ENCODE measurements around the gene BPIFB1. TPM values are rescaled to one million over a fixed set of nuclear protein-coding genes. Genes with fewer than 3 reads are reported as not detected.
A peak's percentile ranks its signal among the peaks of the same experiment; 100 is the strongest.

The BPIFB1 gene
- total and polyA plus RNA-seq, 2 of the 8 experiments (the other 6 are each of a cell fraction or from before 2014, with no cell fraction given) = not detected

DNA sequence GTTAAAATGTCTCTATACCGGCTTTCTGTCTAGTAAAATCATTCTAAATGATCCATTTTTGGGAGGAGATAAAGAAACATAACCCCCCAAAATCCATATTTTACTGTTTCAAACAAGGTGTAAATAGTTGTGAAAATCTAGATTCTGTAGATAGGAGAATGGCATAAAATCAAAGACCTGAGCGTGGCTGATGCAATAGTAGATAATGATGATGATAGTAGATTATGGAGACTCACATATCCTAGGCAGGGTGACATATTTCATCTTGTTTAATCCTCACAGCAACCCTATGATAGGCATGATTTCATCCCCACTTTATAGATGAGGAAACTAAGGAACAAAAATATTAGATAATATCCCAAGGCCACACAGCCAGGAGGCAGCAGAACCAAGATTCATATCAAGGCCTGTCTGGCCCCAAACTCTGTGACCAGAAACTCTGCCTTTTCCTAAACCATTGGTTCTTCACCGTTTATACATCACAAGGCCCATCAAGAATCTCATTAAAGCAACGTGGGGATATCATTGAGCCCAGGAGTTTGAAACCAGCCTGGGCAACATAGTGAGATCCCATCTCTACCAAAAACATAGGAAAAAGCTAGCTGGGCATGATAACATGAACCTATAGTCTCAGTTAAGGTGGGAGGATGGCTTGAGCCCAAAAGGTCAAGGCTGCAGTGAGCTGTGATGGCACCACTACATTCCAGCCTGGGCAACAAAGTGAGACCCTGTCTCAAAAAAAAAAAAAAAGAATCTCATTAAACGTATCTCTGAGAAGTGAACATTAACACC is 55.6 kb downstream of the BPIFB1 start:
- CTCF ChIA-PET (ENCODE audit: partially characterized antibody) = interaction anchor here (0.6 kb wide), 1 partner anchor 244 kb away, joined by 3 read pairs; no protein-coding TSS in a partner anchor
- no peak overlapping the region for H4K5ac ChIP-seq (ENCODE audit: insufficient read length, low read depth, low read length)
- 91% methylated on average over 5 of the region's 5 CpGs; no CpG with 5 or more reads in 1 of the 2 experiments for WGBS, 2 experiments (ENCODE audit: extremely low coverage in 1 of 2, insufficient coverage in 1 of 2, insufficient read length in 1 of 2, insufficient replicate concordance in 2 of 2, low coverage in 1 of 2, low lambda C conversion rate in 2 of 2, missing lambda C conversion rate in 1 of 2)
- H4K91ac ChIP-seq (replicated peaks; ENCODE audit: insufficient read length, low read length) = no peak overlapping the region
- H4K8ac ChIP-seq (ENCODE audit: extremely low read depth, insufficient read depth, low read length) = no peak overlapping the region
- H3K4me1 ChIP-seq (replicated peaks in 1 of 4; ENCODE audit: control insufficient read depth in 3 of 4, insufficient read depth in 4 of 4, low read length in 3 of 4) = no peaks in the 10 kb centered on the region; a peak in 1 of 7 replicates
- H2AFZ ChIP-seq (ENCODE audit: low read length) = 0 out of 2 replicates have a peak overlapping the region, but pooled peaks have one; percentile 10
- H2BK120ac ChIP-seq (replicated peaks; ENCODE audit: low read depth, low read length) = no peak overlapping the region
- H2BK12ac ChIP-seq (ENCODE audit: low read depth, low read length) = no peak overlapping the region
- no peaks in the 10 kb centered on the region for H3K79me2 ChIP-seq (ENCODE audit: control insufficient read depth in 1 of 2, insufficient read depth in 2 of 2, low read length in 2 of 2)
- H3K9me3 ChIP-seq (ENCODE audit: insufficient read depth in 2 of 2, low read depth in 1 of 2, low read length in 1 of 2) = no peaks in the 10 kb centered on the region
- no peak overlapping the region for H3K4me2 ChIP-seq (ENCODE audit: insufficient read depth in 1 of 2, low read depth in 2 of 2, low read length in 2 of 2)
- peaks cover 6% of the 10 kb centered on the region; the same call in 1 of the 2 replicates for H3K23me2 ChIP-seq (ENCODE audit: low read depth, low read length)
- no peaks in the 10 kb centered on the region for H3K79me1 ChIP-seq (ENCODE audit: low read depth, low read length)
- H3K9ac ChIP-seq (replicated peaks in 1 of 4; ENCODE audit: extremely low read depth in 1 of 4, low read depth in 3 of 4, low read length in 3 of 4) = no peak overlapping the region
- no peak overlapping the region for H2BK5ac ChIP-seq (ENCODE audit: low read depth, low read length)
- no peak for FAIRE-seq
- no peak overlapping the region for H2BK15ac ChIP-seq (ENCODE audit: low read length)
- no peaks in the 10 kb centered on the region for H3K27me3 ChIP-seq (replicated peaks in 1 of 4; ENCODE audit: control insufficient read depth in 3 of 4, extremely low read depth in 1 of 4, insufficient read depth in 3 of 4, low read length in 3 of 4)
- POLR2A ChIA-PET (ENCODE audit: partially characterized antibody) = no interaction called here
- no peak overlapping the region for H2BK20ac ChIP-seq (ENCODE audit: low read length)
- no peak overlapping the region for H3K23ac ChIP-seq (ENCODE audit: insufficient read length)
- H3K14ac ChIP-seq (ENCODE audit: insufficient read length) = no peak overlapping the region
- no peak overlapping the region for H3K56ac ChIP-seq (replicated peaks; ENCODE audit: insufficient read length, low read depth, low read length)
- no peak overlapping the region for H3K18ac ChIP-seq (ENCODE audit: extremely low read depth, low read length)
- H3K4me3 ChIP-seq (ENCODE audit: extremely low read depth in 1 of 4, insufficient read depth in 2 of 4, low read depth in 3 of 4, low read length in 4 of 4) = no peak overlapping the region
- H3K27ac ChIP-seq (ENCODE audit: low read depth, low read length) = no peak overlapping the region
- no peak overlapping the region for H2AK5ac ChIP-seq (ENCODE audit: low read depth, low read length)
- no peaks in the 10 kb centered on the region for H3K36me3 ChIP-seq (ENCODE audit: control insufficient read depth in 2 of 4, insufficient read depth in 4 of 4, low read length in 3 of 4)
- peaks cover 0 to 2% of the 10 kb centered on the region in 2 experiments for H4K20me1 ChIP-seq (replicated peaks in 1 of 2; ENCODE audit: control insufficient read depth in 1 of 2, insufficient read depth in 2 of 2, low read length in 2 of 2)
- H3K4ac ChIP-seq (replicated peaks; ENCODE audit: insufficient read length, low read depth, low read length) = no peak overlapping the region
- DNase-seq (ENCODE audit: low read depth in 1 of 2, low spot score in 2 of 2) = no peak
- TF ChIP-seq SAP30 (IDR thresholded peaks at IDR 0.05; ENCODE audit: insufficient read depth, insufficient replicate concordance, low read length) (no peak), EP300 (IDR thresholded peaks at IDR 0.05; ENCODE audit: borderline replicate concordance in 1 of 2, low read depth in 2 of 2, low read length in 2 of 2) (no peak), YY1 (IDR thresholded peaks at IDR 0.05; ENCODE audit: low read depth, low read length) (no peak), CHD1 (IDR thresholded peaks at IDR 0.05; ENCODE audit: low read depth, low read length) (no peak), NRF1 (IDR thresholded peaks at IDR 0.05; ENCODE audit: low read depth, low read length) (no peak), SIRT6 (IDR thresholded peaks at IDR 0.05; ENCODE audit: low read length) (no peak), KDM5A (IDR thresholded peaks at IDR 0.05; ENCODE audit: low read length) (no peak), TAF1 (IDR thresholded peaks at IDR 0.05; ENCODE audit: low read depth, low read length) (no peak), SP4 (IDR thresholded peaks at IDR 0.05; ENCODE audit: low read length) (no peak), SP1 (IDR thresholded peaks at IDR 0.05; ENCODE audit: low read depth, low read length) (no peak), RBBP5 (IDR thresholded peaks at IDR 0.05; ENCODE audit: borderline replicate concordance, low read depth, low read length) (no peak)
- TF ChIP-seq, protein P1, sequence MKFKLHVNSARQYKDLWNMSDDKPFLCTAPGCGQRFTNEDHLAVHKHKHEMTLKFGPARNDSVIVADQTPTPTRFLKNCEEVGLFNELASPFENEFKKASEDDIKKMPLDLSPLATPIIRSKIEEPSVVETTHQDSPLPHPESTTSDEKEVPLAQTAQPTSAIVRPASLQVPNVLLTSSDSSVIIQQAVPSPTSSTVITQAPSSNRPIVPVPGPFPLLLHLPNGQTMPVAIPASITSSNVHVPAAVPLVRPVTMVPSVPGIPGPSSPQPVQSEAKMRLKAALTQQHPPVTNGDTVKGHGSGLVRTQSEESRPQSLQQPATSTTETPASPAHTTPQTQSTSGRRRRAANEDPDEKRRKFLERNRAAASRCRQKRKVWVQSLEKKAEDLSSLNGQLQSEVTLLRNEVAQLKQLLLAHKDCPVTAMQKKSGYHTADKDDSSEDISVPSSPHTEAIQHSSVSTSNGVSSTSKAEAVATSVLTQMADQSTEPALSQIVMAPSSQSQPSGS (IDR thresholded peaks at IDR 0.05; ENCODE audit: low read length) = no peak

All from H1 (cell line).